ENCODE data around the gene ZNF443.
"Not testable (repeated sequence)": the region's sequence is repeated elsewhere in the genome, so short reads cannot be mapped to it uniquely, and the experiment has no call there.

ZNF443 gene

GRCh38 chr19:12417273-12417672 is 23.5 kb downstream of the ZNF443 start:
- not testable (repeated sequence) for DNase-seq (ENCODE audit: low spot score)

GRCh38 chr19:12411893-12412292 is 28.9 kb downstream of the ZNF443 start:
- no peak for DNase-seq (ENCODE audit: low spot score)

GRCh38 chr19:12400633-12401502 is 40.0 kb downstream of the ZNF443 start, which contains the start of gene ZNF799:
Gene ZNF799 (minus strand): TSS chr19:12401271. CDS start chr19:12401070, 201 bp downstream.
- DNase-seq (ENCODE audit: low spot score): peak; percentile 94

GRCh38 chr19:12399901-12400632 is 40.8 kb downstream of the ZNF443 start:
- not testable (repeated sequence) for DNase-seq (ENCODE audit: low spot score)

GRCh38 chr19:12391148-12391547 is 49.7 kb downstream of the ZNF443 start:
- not testable (repeated sequence) for DNase-seq (ENCODE audit: low spot score)

- DNase-seq (ENCODE audit: low spot score): not testable (repeated sequence)
Observed at GRCh38 chr19:12386365-12386764, 54.5 kb downstream of the ZNF443 start.

GRCh38 chr19:12380444-12380737 is 60.4 kb downstream of the ZNF443 start:
- no peak for DNase-seq (ENCODE audit: low spot score)

- DNase-seq (ENCODE audit: low spot score): no peak
Observed at GRCh38 chr19:12379732-12380443, 60.9 kb downstream of the ZNF443 start.
